ENCODE measurements around the gene PHYHD1. TPM values are rescaled to one million over a fixed set of nuclear protein-coding genes. Genes with fewer than 3 reads are reported as not detected.

Gene PHYHD1
- total and polyA plus RNA-seq, 4 donors, result 21.4 to 86.3 (median 46.0) TPM

- H3K9me3 ChIP-seq (ENCODE audit: control insufficient read depth in 4 of 4, insufficient read depth in 3 of 4, low read length in 3 of 4), result no peaks in the 10 kb centered on the region
- DNase-seq (no peak), ATAC-seq (ENCODE audit: insufficient read depth, low FRiP score) (no peak)
- H3K36me3 ChIP-seq (ENCODE audit: control insufficient read depth in 4 of 4, insufficient read depth in 4 of 4, low read length in 4 of 4), result peaks cover 17 to 35% (median 24%) of the 10 kb centered on the region in 4 donors
- no peaks in the 10 kb centered on the region for H3K27me3 ChIP-seq (ENCODE audit: control insufficient read depth in 3 of 3, insufficient read depth in 3 of 3, low read length in 2 of 3)
- peaks cover 16 to 42% (median 20%) of the 10 kb centered on the region in 5 donors for H3K4me1 ChIP-seq (ENCODE audit: control insufficient read depth in 5 of 5, insufficient read depth in 5 of 5, low read length in 5 of 5)
- no peak overlapping the region for H3K4me3 ChIP-seq
- no peak overlapping the region for H3K9ac ChIP-seq (ENCODE audit: insufficient read depth in 1 of 2, low read length in 2 of 2)
- 98% methylated on average over 24 of the region's 24 CpGs for WGBS, 2 donors
- no peak for TF ChIP-seq CTCF (IDR thresholded peaks at IDR 0.05; ENCODE audit: control extremely low read depth, extremely low read depth)
- no peak overlapping the region for H3K27ac ChIP-seq (ENCODE audit: low read depth in 1 of 2, low read length in 1 of 2)
Observed at GRCh38 chr9:128908372-128908771, 12.4 kb upstream of the PHYHD1 start.

- Histone ChIP-seq H3K27me3 (ENCODE audit: control insufficient read depth in 3 of 3, insufficient read depth in 3 of 3, low read length in 2 of 3) (no peaks in the 10 kb centered on the region), H3K9ac (ENCODE audit: insufficient read depth in 1 of 2, low read length in 2 of 2) (no peak overlapping the region), H3K4me1 (ENCODE audit: control insufficient read depth in 5 of 5, insufficient read depth in 5 of 5, low read length in 5 of 5) (peaks cover 16 to 54% (median 24%) of the 10 kb centered on the region in 5 donors), H3K4me3 (no peak overlapping the region), H3K36me3 (ENCODE audit: control insufficient read depth in 4 of 4, insufficient read depth in 4 of 4, low read length in 4 of 4) (peaks cover 17 to 35% (median 24%) of the 10 kb centered on the region in 4 donors), H3K9me3 (ENCODE audit: control insufficient read depth in 4 of 4, insufficient read depth in 3 of 4, low read length in 3 of 4) (no peaks in the 10 kb centered on the region), H3K27ac (ENCODE audit: low read depth in 1 of 2, low read length in 1 of 2) (peak overlapping the region in 1 of 2 donors; percentile 48)
- 71 to 86% methylated on average over 4 of the region's 4 CpGs for WGBS, 2 donors
- no peak for ATAC-seq (ENCODE audit: insufficient read depth, low FRiP score)
- peak in 1 of 3 donors; percentile 4 for DNase-seq
- no peak for TF ChIP-seq CTCF (IDR thresholded peaks at IDR 0.05; ENCODE audit: control extremely low read depth, extremely low read depth)
Observed at GRCh38 chr9:128909859-128910258, 10.9 kb upstream of the PHYHD1 start.

- no peak for TF ChIP-seq CTCF (IDR thresholded peaks at IDR 0.05; ENCODE audit: control extremely low read depth, extremely low read depth)
- ATAC-seq (ENCODE audit: insufficient read depth, low FRiP score), result no peak
- peak overlapping the region; percentile 74 to 90 for H3K27ac ChIP-seq (ENCODE audit: low read depth in 1 of 2, low read length in 1 of 2)
- no peaks in the 10 kb centered on the region for H3K9me3 ChIP-seq (ENCODE audit: control insufficient read depth in 4 of 4, insufficient read depth in 3 of 4, low read length in 3 of 4)
- peaks cover 17 to 37% (median 27%) of the 10 kb centered on the region in 4 donors for H3K36me3 ChIP-seq (ENCODE audit: control insufficient read depth in 4 of 4, insufficient read depth in 4 of 4, low read length in 4 of 4)
- H3K9ac ChIP-seq (ENCODE audit: insufficient read depth in 1 of 2, low read length in 2 of 2), result peak overlapping the region in 1 of 2 donors; percentile 3
- no peak overlapping the region for H3K4me3 ChIP-seq
- 75 to 82% methylated on average over 6 of the region's 6 CpGs for WGBS, 2 donors
- peaks cover 16 to 59% (median 24%) of the 10 kb centered on the region in 5 donors for H3K4me1 ChIP-seq (ENCODE audit: control insufficient read depth in 5 of 5, insufficient read depth in 5 of 5, low read length in 5 of 5)
- DNase-seq, result peak in 1 of 3 donors; percentile 8
- H3K27me3 ChIP-seq (ENCODE audit: control insufficient read depth in 3 of 3, insufficient read depth in 3 of 3, low read length in 2 of 3), result no peaks in the 10 kb centered on the region
Observed at GRCh38 chr9:128910906-128911305, 9.9 kb upstream of the PHYHD1 start.

GRCh38 chr9:128911529-128912035 is 9.2 kb upstream of the PHYHD1 start:
- Histone ChIP-seq H3K27me3 (ENCODE audit: control insufficient read depth in 3 of 3, insufficient read depth in 3 of 3, low read length in 2 of 3) (no peaks in the 10 kb centered on the region), H3K9me3 (ENCODE audit: control insufficient read depth in 4 of 4, insufficient read depth in 3 of 4, low read length in 3 of 4) (no peaks in the 10 kb centered on the region), H3K27ac (ENCODE audit: low read depth in 1 of 2, low read length in 1 of 2) (peak overlapping the region; percentile 82 to 90), H3K4me3 (no peak overlapping the region), H3K9ac (ENCODE audit: insufficient read depth in 1 of 2, low read length in 2 of 2) (peak overlapping the region in 1 of 2 donors; percentile 3), H3K4me1 (ENCODE audit: control insufficient read depth in 5 of 5, insufficient read depth in 5 of 5, low read length in 5 of 5) (peaks cover 16 to 66% (median 26%) of the 10 kb centered on the region in 5 donors), H3K36me3 (ENCODE audit: control insufficient read depth in 4 of 4, insufficient read depth in 4 of 4, low read length in 4 of 4) (peaks cover 17 to 42% (median 30%) of the 10 kb centered on the region in 4 donors)
- 29 to 31% methylated on average over 8 of the region's 8 CpGs for WGBS, 2 donors
- TF ChIP-seq CTCF (IDR thresholded peaks at IDR 0.05; ENCODE audit: control extremely low read depth, extremely low read depth), result no peak
- DNase-seq (peak; percentile 55 to 80 (median 68)), ATAC-seq (ENCODE audit: insufficient read depth, low FRiP score) (peak; percentile 22)
